IMR-90 (cell line): ENCODE data around the gene SPCS3.

Experiments used
- CEBPB ChIP-seq: IDR thresholded peaks from 2 replicates; pipeline ENCODE4 v1.6.1; 2012; ENCODE audit warnings: low read depth, low read length, improper control_type of control experiment
- FOS ChIP-seq: fragments of 150-350 bp; IDR thresholded peaks from 2 replicates; pipeline ENCODE4 v1.6.1; 2016; ENCODE audit warnings: low read depth, low read length
- POLR2A ChIP-seq: IDR thresholded peaks from 2 replicates; pipeline ENCODE4 v1.6.1; 2012; ENCODE audit warnings: mild to moderate bottlenecking, low read depth, low read length
- RAD21 ChIP-seq: IDR thresholded peaks from 2 replicates; pipeline ENCODE4 v1.6.1; 2012; ENCODE audit warnings: low read length, improper control_type of control experiment
- RFX5 ChIP-seq: IDR thresholded peaks from 2 replicates; pipeline ENCODE4 v1.8.0; 2012; ENCODE audit warnings: low read depth, mild to moderate bottlenecking, low read length, moderate library complexity
- SMC3 ChIP-seq: fragments of 150-350 bp; IDR thresholded peaks from 2 replicates; pipeline ENCODE4 v1.6.1; 2016; ENCODE audit warnings: low read depth, mild to moderate bottlenecking, antibody characterized with exemption, low read length, moderate library complexity
- TF ChIP-seq, protein P1 (sequence below): fragments of 150-350 bp; IDR thresholded peaks from 2 replicates; pipeline ENCODE4 v1.6.1; 2016; ENCODE audit warnings: low read depth, mild to moderate bottlenecking, low read length, moderate library complexity, borderline replicate concordance
- TF ChIP-seq, protein P2 (sequence below): conservative IDR thresholded peaks from 2 replicates; pipeline ENCODE4 v1.5.1; 2012; ENCODE audit warnings: mild to moderate bottlenecking, low read depth, low read length, improper control_type of control experiment
- TF ChIP-seq, protein P3 (sequence below): fragments of 150-350 bp; IDR thresholded peaks from 2 replicates; pipeline ENCODE4 v1.6.1; 2017; ENCODE audit warnings: mild to moderate bottlenecking, antibody characterized with exemption, low read length, low read depth

DNA sequence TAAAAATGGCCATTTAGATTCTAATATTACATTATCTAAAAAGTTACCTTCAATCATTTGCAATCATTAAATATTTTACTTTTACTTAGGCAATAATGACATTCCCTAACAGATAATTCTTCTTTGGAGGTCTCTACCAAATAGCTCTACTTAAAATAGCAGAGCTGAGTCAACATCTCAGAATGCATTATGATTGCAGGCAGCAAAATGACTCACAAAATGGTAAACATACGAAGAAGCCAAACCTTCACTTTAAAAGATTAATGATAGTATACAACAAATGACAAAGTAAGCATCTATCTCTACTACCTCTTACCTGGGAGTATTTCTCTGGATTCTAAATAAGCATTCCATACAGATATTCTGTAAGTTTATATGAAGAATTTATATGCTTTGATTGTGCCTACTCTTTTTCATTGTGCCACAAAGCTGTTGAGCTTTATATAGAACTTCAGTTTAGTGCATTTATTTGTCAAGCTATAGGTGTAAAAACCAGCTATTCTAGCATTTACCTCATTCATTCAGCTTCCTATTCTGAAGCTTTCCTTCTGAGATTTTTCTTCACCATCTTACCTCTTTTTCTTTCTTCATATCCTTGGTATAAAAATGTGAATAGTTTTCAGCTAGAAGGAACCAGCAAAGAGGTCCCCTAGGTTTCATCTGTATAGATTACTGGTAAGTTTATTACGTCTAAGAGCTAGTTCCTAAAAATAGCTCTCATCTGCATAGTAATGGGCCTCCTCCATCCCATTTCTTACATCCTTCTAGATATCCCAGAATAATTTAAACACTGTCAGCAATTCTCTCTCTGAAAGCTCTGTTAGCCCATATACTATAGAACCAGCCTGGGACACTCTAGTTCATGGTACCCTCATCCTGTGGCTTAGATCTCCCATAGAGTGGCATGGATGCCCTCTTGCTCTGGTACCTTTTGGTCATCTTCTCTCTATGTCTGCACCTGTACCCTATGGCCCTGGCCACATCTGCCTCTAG lies 17.2 kb upstream of the SPCS3 start:
- TF ChIP-seq, protein P1, sequence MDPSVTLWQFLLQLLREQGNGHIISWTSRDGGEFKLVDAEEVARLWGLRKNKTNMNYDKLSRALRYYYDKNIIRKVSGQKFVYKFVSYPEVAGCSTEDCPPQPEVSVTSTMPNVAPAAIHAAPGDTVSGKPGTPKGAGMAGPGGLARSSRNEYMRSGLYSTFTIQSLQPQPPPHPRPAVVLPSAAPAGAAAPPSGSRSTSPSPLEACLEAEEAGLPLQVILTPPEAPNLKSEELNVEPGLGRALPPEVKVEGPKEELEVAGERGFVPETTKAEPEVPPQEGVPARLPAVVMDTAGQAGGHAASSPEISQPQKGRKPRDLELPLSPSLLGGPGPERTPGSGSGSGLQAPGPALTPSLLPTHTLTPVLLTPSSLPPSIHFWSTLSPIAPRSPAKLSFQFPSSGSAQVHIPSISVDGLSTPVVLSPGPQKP = no peak
- TF ChIP-seq, protein P2, sequence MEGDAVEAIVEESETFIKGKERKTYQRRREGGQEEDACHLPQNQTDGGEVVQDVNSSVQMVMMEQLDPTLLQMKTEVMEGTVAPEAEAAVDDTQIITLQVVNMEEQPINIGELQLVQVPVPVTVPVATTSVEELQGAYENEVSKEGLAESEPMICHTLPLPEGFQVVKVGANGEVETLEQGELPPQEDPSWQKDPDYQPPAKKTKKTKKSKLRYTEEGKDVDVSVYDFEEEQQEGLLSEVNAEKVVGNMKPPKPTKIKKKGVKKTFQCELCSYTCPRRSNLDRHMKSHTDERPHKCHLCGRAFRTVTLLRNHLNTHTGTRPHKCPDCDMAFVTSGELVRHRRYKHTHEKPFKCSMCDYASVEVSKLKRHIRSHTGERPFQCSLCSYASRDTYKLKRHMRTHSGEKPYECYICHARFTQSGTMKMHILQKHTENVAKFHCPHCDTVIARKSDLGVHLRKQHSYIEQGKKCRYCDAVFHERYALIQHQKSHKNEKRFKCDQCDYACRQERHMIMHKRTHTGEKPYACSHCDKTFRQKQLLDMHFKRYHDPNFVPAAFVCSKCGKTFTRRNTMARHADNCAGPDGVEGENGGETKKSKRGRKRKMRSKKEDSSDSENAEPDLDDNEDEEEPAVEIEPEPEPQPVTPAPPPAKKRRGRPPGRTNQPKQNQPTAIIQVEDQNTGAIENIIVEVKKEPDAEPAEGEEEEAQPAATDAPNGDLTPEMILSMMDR = no peak
- TF ChIP-seq SMC3 = no peak
- TF ChIP-seq, protein P3, sequence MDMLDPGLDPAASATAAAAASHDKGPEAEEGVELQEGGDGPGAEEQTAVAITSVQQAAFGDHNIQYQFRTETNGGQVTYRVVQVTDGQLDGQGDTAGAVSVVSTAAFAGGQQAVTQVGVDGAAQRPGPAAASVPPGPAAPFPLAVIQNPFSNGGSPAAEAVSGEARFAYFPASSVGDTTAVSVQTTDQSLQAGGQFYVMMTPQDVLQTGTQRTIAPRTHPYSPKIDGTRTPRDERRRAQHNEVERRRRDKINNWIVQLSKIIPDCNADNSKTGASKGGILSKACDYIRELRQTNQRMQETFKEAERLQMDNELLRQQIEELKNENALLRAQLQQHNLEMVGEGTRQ = no peak
- TF ChIP-seq POLR2A = no peak
- TF ChIP-seq RAD21 = no peak
- peak; percentile 95 for TF ChIP-seq FOS
- TF ChIP-seq RFX5 = no peak
- peak; percentile 88 for TF ChIP-seq CEBPB
